SH-SY5Y (cell line): ENCODE measurements around the gene KDM4C.

Source experiments
- GATA2 ChIP-seq: IDR thresholded peaks from 2 replicates; pipeline ENCODE4 v1.6.1; 2011; ENCODE audit warnings: mild to moderate bottlenecking, low read depth, low read length
- GATA3 ChIP-seq: IDR thresholded peaks from 2 replicates; pipeline ENCODE4 v1.6.1; 2011; ENCODE audit warnings: low read depth, mild to moderate bottlenecking, low read length, moderate library complexity

- TF ChIP-seq GATA2 = no peak
- TF ChIP-seq GATA3 = no peak
Measured at GRCh38 chr9:7205806-7206205, 448.0 kb downstream of the KDM4C start.
